ENCODE data around the gene SDS.

DNA sequence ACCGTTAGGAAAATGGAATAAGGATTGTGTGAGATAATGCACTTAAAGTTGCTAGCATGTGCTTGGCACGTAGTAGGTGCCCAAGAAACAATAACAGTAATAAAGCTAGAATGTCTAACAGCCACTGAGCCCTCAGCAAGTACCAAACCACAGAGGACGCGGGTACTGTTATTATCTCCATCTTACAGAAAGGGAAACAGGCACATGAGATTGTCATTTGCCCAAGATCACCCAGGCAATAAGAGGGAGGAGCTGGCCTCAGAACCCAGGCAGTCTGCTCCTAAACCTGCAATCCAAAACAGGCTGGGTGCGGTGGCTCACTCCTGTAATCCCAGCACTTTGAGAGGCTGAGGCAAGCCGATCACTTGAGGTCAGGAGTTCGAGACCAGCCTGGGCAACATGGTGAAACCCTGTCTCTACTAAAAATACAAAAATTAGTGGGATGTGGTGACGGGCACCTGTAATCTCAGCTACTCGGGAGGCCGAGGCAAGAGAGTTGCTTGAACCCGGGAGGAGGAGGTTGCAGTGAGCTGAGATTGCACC lies 5.1 kb upstream of the SDS start:
- TF ChIP-seq, protein P1, sequence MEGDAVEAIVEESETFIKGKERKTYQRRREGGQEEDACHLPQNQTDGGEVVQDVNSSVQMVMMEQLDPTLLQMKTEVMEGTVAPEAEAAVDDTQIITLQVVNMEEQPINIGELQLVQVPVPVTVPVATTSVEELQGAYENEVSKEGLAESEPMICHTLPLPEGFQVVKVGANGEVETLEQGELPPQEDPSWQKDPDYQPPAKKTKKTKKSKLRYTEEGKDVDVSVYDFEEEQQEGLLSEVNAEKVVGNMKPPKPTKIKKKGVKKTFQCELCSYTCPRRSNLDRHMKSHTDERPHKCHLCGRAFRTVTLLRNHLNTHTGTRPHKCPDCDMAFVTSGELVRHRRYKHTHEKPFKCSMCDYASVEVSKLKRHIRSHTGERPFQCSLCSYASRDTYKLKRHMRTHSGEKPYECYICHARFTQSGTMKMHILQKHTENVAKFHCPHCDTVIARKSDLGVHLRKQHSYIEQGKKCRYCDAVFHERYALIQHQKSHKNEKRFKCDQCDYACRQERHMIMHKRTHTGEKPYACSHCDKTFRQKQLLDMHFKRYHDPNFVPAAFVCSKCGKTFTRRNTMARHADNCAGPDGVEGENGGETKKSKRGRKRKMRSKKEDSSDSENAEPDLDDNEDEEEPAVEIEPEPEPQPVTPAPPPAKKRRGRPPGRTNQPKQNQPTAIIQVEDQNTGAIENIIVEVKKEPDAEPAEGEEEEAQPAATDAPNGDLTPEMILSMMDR (IDR thresholded peaks at IDR 0.05), result no peak
- no peak for TF ChIP-seq ZFX (IDR thresholded peaks at IDR 0.05; ENCODE audit: borderline replicate concordance)

All from 22Rv1 (cell line).